G401 (cell line): Measurements from ENCODE around the gene NEU2. TPM values are rescaled to one million over a fixed set of nuclear protein-coding genes. Genes with fewer than 3 reads are reported as not detected.

ENCODE experiments used
- total RNA-seq: library from RNA; depleted of rRNA; stranded (reverse); fragments of >200 nt; shearing (Covaris generic); gene quantifications from 2 replicates; pipeline ENCODE4 v1.2.3, GENCODE V29; 2014; rRNA removed

Gene NEU2
- total RNA-seq, 1 experiment from 2014 or later = not detected

Other genes with a start within 250 kb of the NEU2 start
- 0.03 TPM in 1 of 2 replicates, not detected in the other for gene SNORC, start 162.4 kb upstream of the NEU2 start, total RNA-seq
- 0.31 and 0.75 TPM in 2 replicates for gene NGEF, start 19.4 kb upstream of the NEU2 start, total RNA-seq
- gene INPP5D, start 27.7 kb downstream of the NEU2 start, total RNA-seq = 1.3 and 5.1 TPM in 2 replicates
- 30.8 and 38.8 TPM in 2 replicates for gene ATG16L1, start 219.0 kb downstream of the NEU2 start, total RNA-seq